ENCODE results near the gene CCDC70.
"Not testable (repeated sequence)": the region's sequence is repeated elsewhere in the genome, so short reads cannot be mapped to it uniquely, and the experiment has no call there.

Gene CCDC70

DNA sequence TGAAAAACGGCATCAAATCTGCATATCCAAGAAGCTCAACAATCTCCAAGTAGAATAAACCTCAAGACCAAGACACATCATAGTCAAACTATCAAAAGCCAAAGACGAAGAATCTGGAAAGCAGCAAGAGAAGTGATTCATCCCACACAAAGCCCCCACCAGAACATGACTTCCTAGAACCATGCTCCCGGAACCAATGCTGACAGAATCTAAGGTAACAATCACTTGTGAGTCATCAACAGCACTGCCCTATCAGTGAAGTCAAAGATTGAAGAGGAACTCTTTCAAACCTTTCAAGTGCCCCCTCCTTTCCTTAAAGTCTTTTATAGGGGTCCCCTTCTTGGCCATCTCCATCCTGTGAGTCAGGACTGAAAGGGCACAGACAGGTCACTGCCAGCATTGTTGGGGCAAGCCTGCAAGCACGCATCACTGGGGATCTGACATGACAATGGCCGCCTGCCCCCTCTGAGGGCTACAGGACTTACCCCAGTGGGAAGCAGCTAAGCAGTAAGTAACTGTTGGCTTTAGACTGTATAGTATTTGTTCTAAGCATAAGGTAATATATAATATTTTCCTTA, at the start of gene CCDC70:
TSS of gene CCDC70 (plus strand) at position 247 of the 578 bp plus-strand sequence. CDS start 3,443 bp downstream, outside the sequence.
- DNase-seq (ENCODE audit: low spot score): no peak

- no peak for DNase-seq (ENCODE audit: low spot score)
These were observed 47.7 kb upstream of the CCDC70 start for GRCh38 chr13:51814071-51814470.

- DNase-seq (ENCODE audit: low spot score): peak; percentile 78
These were observed 46.7 kb upstream of the CCDC70 start for GRCh38 chr13:51814825-51815650.

DNA sequence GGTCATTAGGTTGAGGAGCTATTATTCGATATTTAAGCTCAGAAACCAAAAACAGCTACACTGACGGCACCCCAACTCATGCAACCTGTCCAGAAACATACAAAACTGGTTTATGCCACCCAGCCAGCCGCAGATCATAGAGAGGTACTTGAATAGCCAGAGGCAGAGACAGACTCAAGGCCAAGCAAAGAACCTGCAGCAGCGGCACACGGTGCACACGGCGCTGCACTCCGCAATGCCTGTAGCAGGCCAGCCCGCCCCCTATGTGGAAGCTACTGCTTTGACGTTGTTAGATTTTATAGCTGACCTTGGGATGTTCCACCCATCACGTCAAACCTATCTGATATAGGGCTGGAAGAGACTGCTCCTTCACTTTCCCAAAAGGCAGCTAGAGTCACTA, 45.9 kb upstream of the CCDC70 start:
- no peak for DNase-seq (ENCODE audit: low spot score)

- DNase-seq (ENCODE audit: low spot score): no peak
These were observed 45.0 kb upstream of the CCDC70 start for GRCh38 chr13:51816604-51817249.

DNA sequence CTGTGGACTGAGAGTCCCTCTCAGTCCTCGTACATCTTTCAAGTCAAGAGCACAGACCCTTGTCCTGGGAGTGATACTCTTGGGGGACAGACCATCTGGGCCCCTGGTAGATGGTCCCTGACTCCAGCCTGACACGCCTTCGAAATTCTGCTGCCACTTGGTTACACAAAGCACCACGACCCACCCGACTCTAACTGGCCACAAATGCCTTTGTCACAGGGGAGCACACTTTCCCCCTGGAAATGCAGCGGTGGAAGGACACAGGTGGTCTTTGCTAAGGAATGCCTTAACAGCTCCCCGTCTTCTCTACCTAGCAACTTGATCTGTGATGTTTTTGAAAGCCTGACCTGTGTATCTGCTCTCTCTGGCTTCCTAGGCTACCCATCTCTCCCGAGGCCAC, 44.1 kb upstream of the CCDC70 start:
- DNase-seq (ENCODE audit: low spot score): no peak

- no peak for DNase-seq (ENCODE audit: low spot score)
These were observed 43.5 kb upstream of the CCDC70 start for GRCh38 chr13:51818276-51818675.

- DNase-seq (ENCODE audit: low spot score): peak; percentile 40
These were observed 42.8 kb upstream of the CCDC70 start for GRCh38 chr13:51818781-51819511.

- no peak for DNase-seq (ENCODE audit: low spot score)
These were observed 42.2 kb upstream of the CCDC70 start for GRCh38 chr13:51819544-51819943.

DNA sequence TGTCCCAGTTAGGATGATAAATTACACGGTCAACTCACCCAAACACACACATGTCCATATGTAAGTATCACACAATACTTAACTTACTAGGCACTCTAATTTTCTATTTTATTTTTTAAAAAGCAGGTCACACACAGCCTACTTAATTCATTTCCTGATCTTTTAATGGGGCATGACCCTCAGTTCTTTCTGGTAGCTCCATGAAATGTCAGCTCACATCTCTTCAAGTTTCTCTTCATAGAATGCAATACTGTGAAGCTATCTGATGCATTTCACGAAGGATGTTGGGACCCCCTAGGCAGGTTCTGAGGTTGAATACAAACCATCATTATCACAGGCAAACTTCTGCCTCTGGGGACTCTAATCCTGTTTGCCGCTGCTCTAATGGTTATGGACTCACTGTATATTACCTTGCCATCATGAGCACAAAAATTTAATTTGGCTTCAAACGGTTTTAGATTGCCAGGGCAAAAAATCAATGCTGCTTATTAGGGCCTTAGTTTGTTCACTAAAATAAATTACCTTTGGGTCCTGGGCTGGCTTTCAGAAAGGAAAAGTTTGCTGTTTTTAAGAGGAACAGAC, 41.7 kb upstream of the CCDC70 start:
- DNase-seq (ENCODE audit: low spot score): no peak

DNA sequence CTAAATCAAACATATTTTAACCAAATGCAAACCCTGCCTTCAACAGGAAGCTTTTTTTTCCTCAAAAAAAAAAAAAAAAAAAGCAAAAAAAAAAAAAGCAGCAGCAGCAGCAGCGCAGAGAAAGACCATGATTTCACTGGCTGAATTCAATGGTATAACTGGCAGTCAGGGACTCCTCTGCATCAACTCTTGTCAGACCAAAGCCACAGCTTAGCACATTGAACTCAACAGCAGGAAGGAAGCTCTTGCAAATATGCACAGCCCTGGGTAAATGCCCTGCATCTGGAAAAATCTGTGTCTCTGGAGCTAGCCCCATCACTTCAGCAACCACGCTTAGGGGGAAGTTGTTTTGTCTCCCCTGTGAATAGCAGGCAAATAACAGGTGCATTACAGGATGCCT, 40.2 kb upstream of the CCDC70 start:
- DNase-seq (ENCODE audit: low spot score): no peak

DNA sequence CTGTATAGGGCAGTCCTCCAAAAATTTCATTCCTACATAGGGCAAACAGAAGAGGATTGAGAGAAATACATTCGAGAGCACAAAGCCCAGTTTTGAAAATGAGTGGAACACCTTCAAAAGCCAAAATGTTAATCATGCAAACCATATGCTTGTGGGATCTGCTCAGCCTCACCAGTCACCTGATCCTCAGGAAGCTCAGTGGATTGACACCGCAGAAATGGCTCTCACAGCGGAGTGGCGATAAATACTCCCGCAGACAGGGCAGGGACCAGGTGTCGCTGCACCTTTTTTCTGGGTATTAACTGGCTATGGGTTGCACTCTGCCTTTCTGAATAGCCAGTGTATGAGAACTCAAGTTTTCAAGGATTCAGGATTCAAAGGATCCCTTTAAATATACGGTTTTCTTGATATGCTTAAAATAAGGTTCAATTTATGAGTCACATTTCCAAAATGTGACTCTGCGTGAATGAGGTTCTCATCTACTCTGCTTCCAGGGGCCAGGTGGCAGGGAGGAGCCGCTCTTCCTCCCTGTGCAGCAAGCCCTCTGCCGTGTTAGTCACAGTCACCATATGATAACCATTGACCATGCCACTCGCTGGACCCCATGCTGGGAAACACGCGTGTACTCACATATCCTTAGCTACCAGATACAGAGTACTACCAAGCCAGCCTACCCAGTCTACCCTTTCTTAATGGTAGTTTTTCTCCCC, 39.5 kb upstream of the CCDC70 start:
- DNase-seq (ENCODE audit: low spot score): no peak

DNA sequence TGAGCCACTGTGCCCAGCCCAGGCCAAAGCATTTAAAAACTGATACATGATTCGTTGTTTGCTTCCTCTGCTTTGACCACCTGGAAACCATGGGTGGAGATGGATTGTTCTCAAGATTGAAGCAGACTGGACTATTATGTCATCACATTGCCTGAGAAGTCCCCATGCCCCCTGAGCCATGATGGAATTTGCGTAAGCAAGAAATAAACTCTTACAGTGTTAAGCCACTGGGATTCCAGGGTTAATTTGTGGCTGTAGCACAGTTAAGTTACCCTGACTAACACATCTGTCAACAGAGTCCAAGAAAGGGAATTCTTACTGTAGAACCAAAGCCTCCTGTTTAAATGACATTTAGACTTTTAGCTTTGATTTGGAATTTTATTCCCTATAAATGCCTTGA, 38.4 kb upstream of the CCDC70 start:
- DNase-seq (ENCODE audit: low spot score): no peak

GRCh38 chr13:51823863-51824262, 37.9 kb upstream of the CCDC70 start:
- DNase-seq (ENCODE audit: low spot score): no peak

DNA sequence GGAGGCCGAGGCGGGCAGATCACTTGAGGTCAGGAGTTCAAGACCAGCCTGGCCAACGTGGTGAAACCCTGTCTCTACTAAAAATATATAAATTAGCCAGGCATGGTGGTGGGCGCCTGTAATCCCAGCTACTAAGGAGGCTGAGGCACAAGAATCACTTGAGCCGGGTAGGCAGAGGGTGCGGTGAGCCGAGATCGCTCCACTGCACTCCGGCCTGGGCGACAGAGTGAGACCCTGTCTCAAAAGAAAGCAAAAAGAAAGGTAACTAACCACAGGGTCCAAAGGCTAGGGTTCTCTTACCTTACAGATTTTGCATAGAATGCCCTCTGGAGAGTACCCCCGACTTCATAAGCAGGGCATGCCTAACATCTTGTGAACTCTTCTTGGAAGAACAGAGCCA, 37.1 kb upstream of the CCDC70 start:
- not testable (repeated sequence) for DNase-seq (ENCODE audit: low spot score)

DNA sequence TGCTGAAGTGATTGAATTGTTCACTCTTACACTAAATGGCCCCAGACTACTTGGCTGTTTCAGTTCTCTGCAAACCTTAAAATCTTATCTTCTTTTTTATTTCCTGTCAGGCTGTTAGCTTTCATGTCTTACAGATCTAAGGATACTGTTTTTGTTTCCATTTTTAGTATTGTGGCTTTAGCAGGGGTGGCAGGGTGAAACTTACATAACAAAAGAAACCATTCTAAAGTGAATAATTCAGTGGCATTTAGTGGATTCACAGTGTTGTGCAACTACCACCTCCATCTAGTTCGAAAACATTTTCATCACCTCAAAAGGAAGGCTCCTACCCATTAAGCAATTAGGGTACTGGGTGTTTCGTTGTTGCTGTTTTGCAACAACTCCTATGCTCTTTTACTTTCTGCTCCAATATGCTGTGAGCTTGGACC, 36.6 kb upstream of the CCDC70 start:
- DNase-seq (ENCODE audit: low spot score): peak; percentile 12

DNA sequence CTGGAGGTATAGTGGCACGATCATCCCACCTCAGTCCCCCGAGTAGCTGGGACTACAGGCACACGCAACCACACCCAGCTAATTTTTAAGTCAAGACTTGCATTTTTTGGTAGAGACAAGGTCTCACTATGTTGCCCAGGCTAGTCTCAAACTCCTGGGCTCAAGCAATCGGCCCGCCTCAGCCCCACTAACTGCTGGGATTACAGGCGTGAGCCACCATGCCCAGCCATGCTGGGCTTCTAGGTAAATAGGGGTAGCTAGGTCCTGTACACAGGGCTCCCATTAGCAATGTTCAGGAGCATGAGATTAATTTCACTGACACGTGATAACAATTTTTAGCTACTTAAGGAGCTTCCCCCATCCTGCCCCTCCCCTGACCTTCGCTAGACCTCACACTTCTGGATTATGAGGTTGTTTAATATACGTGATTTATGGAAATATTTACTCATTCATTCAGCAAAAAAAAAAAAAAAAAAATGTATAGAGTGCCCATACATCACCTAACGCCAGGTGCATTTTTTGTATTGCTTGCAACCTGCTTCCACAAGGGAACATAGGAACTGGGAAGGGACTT, 36.0 kb upstream of the CCDC70 start:
- DNase-seq (ENCODE audit: low spot score): no peak

DNA sequence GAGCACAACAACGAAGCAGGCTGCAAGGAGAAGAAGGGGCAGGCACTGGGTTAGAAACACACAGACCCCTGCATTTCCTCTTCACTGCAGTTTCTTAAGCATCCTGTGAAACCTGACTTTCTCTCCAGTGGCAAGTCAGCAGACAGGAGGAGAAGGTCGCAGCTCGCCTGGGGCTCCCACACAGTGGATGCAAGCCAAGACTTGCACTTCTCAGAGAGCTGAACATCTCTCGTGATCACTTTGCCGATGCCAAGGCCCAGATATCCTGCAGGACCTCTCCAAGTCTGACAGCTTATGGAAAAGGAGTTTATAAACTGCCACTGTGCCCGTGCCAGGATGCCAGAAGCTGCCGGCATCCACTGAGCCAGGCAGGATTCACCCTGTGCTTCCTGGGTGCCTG, 35.2 kb upstream of the CCDC70 start:
- no peak for DNase-seq (ENCODE audit: low spot score)

DNA sequence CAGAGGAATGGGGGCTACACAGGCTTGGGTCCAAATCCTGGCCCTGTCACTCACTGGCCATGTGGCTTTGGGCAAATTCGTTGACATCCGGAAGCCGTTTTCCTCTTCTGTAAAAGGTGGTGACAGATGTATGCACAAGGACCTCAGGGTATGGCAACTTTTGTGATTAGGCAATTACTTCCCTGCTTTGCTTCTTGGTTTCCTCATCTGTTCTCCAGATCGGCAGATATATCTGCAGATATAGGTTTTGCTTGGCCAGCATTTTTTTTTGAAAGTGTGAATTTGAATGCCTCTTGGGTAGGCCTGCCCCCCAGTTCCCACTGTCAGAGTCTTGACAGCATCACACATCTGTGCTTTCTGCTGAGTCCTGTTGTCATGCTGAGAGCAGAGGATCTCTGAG, 34.5 kb upstream of the CCDC70 start:
- DNase-seq (ENCODE audit: low spot score): no peak

- no peak for DNase-seq (ENCODE audit: low spot score)
These were observed 32.8 kb upstream of the CCDC70 start for GRCh38 chr13:51828730-51829567.
